ENCODE measurements around the gene BDKRB1. TPM values are rescaled to one million over a fixed set of nuclear protein-coding genes. Genes with fewer than 3 reads are reported as not detected.

BDKRB1 gene
- total RNA-seq, 1 donor from 2014 or later = 0.20 TPM

DNA sequence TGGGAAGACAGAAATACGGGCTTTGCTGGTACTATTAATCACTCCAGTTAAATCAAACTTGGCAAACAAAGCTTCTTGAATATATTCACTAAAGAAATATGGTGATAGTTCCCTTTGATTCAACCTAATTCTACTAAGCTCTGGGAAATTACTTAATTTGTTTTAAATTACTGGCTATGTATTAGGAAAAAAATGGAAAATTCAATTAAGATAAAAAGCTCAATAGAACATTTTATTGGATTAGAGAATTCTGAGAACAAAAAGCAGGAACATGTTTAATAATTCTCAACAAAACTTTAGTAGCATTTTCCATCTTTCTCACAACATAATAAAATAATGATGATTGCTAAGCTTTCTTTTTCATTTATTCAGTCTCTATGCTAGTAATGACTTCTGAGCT lies 30.2 kb downstream of the BDKRB1 start:
- no peak overlapping the region for H2AFZ ChIP-seq (ENCODE audit: low read depth, low read length)
- H4K20me1 ChIP-seq (ENCODE audit: insufficient read depth, low read length) = peaks cover 4% of the 10 kb centered on the region
- no peaks in the 10 kb centered on the region for H3K27me3 ChIP-seq (ENCODE audit: insufficient read depth, low read length)
- H3K9ac ChIP-seq (ENCODE audit: low read length) = no peak overlapping the region
- Mint-ChIP-seq H3K27me3 (ENCODE audit: low read depth, unreplicated experiment) (no peaks in the 10 kb centered on the region), H3K9me3 (ENCODE audit: unreplicated experiment) (no peaks in the 10 kb centered on the region), H3K4me1 (ENCODE audit: low read depth, unreplicated experiment) (no peaks in the 10 kb centered on the region), H3K4me3 (ENCODE audit: unreplicated experiment) (no peak overlapping the region), H3K36me3 (ENCODE audit: low read depth, unreplicated experiment) (peaks cover 16% of the 10 kb centered on the region), H3K27ac (ENCODE audit: unreplicated experiment) (no peak overlapping the region)
- TF ChIP-seq, protein P1, sequence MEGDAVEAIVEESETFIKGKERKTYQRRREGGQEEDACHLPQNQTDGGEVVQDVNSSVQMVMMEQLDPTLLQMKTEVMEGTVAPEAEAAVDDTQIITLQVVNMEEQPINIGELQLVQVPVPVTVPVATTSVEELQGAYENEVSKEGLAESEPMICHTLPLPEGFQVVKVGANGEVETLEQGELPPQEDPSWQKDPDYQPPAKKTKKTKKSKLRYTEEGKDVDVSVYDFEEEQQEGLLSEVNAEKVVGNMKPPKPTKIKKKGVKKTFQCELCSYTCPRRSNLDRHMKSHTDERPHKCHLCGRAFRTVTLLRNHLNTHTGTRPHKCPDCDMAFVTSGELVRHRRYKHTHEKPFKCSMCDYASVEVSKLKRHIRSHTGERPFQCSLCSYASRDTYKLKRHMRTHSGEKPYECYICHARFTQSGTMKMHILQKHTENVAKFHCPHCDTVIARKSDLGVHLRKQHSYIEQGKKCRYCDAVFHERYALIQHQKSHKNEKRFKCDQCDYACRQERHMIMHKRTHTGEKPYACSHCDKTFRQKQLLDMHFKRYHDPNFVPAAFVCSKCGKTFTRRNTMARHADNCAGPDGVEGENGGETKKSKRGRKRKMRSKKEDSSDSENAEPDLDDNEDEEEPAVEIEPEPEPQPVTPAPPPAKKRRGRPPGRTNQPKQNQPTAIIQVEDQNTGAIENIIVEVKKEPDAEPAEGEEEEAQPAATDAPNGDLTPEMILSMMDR (IDR thresholded peaks at IDR 0.05; ENCODE audit: insufficient read depth, low read depth, low read length) = no peak
- TF ChIP-seq EZH2 (IDR thresholded peaks at IDR 0.05; ENCODE audit: insufficient read depth, low read length) = no peak
- FAIRE-seq (no peak), DNase-seq (ENCODE audit: low read depth) (no peak)
- H3K4me1 ChIP-seq (ENCODE audit: insufficient read depth, low read length) = no peaks in the 10 kb centered on the region
- peaks cover 8% of the 10 kb centered on the region for H3K36me3 ChIP-seq (ENCODE audit: insufficient read depth, low read length)
- no peak overlapping the region for H3K4me2 ChIP-seq (ENCODE audit: low read length)
- H3K27ac ChIP-seq (ENCODE audit: low read depth, low read length) = no peak overlapping the region
- no peak overlapping the region for H3K4me3 ChIP-seq (ENCODE audit: insufficient read depth, low read depth, low read length)
- no peaks in the 10 kb centered on the region for H3K79me2 ChIP-seq (ENCODE audit: insufficient read depth, low read length)
- no peaks in the 10 kb centered on the region for H3K9me3 ChIP-seq (ENCODE audit: insufficient read depth, low read depth, low read length)

DNA sequence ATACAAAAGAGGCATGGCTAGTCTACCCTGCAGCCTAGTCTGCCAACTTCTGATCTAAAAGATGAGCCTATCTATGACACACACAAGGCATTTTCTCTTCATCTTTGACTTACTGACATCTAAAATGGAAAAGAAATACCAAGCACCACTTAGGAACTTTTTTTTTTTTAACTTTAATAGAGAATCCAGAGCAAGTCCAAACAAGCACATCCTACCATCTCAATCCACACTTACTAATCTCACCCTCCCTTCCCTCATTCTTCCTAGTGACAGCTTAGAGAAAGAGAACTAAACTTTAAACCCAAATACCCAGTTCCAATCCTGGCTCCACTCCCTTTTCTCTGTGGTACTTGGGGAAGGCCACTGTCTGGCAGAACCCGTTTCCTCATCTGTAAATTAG lies 31.8 kb downstream of the BDKRB1 start:
- H3K9me3 Mint-ChIP-seq (ENCODE audit: unreplicated experiment) = no peaks in the 10 kb centered on the region
- no peaks in the 10 kb centered on the region for H3K4me1 ChIP-seq (ENCODE audit: insufficient read depth, low read length)
- no peak overlapping the region for H3K4me3 ChIP-seq (ENCODE audit: insufficient read depth, low read depth, low read length)
- no peak overlapping the region for H3K27ac ChIP-seq (ENCODE audit: low read depth, low read length)
- H3K27ac Mint-ChIP-seq (ENCODE audit: unreplicated experiment) = no peak overlapping the region
- no peaks in the 10 kb centered on the region for H4K20me1 ChIP-seq (ENCODE audit: insufficient read depth, low read length)
- no peaks in the 10 kb centered on the region for H3K27me3 Mint-ChIP-seq (ENCODE audit: low read depth, unreplicated experiment)
- no peak overlapping the region for H2AFZ ChIP-seq (ENCODE audit: low read depth, low read length)
- no peaks in the 10 kb centered on the region for H3K4me1 Mint-ChIP-seq (ENCODE audit: low read depth, unreplicated experiment)
- H3K9ac ChIP-seq (ENCODE audit: low read length) = no peak overlapping the region
- no peaks in the 10 kb centered on the region for H3K27me3 ChIP-seq (ENCODE audit: insufficient read depth, low read length)
- DNase-seq (ENCODE audit: low read depth) (no peak), FAIRE-seq (no peak)
- no peaks in the 10 kb centered on the region for H3K9me3 ChIP-seq (ENCODE audit: insufficient read depth, low read depth, low read length)
- H3K36me3 ChIP-seq (ENCODE audit: insufficient read depth, low read length) = peaks cover 13% of the 10 kb centered on the region
- H3K4me2 ChIP-seq (ENCODE audit: low read length) = no peak overlapping the region
- TF ChIP-seq, protein P1 (IDR thresholded peaks at IDR 0.05; ENCODE audit: insufficient read depth, low read depth, low read length) = no peak
- TF ChIP-seq EZH2 (IDR thresholded peaks at IDR 0.05; ENCODE audit: insufficient read depth, low read length) = no peak
- H3K36me3 Mint-ChIP-seq (ENCODE audit: low read depth, unreplicated experiment) = peaks cover 15% of the 10 kb centered on the region
- no peaks in the 10 kb centered on the region for H3K79me2 ChIP-seq (ENCODE audit: insufficient read depth, low read length)
- no peak overlapping the region for H3K4me3 Mint-ChIP-seq (ENCODE audit: unreplicated experiment)

DNA sequence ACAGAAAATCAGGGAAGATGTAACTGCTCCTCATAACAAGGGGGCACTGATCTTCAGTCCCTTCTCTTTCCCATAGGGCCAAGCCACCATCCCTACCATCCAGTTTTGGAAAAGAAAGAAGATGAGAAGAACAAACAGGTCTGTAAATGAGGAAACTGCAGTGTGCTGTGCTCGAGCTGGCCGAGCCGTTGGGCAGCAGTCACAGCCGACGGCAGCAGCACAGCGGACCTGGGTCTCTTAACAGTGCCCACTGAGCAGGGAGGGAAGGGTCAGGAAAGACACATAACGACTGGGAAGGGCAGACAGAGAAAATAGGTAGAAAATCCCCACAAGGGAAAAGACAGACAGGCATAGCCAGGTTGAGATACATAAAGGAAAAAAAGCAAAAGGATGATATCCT lies 38.2 kb downstream of the BDKRB1 start:
- Histone ChIP-seq H3K4me3 (ENCODE audit: insufficient read depth, low read depth, low read length) (no peak overlapping the region), H3K27me3 (ENCODE audit: insufficient read depth, low read length) (no peaks in the 10 kb centered on the region), H3K36me3 (ENCODE audit: insufficient read depth, low read length) (peaks cover 13% of the 10 kb centered on the region), H3K4me1 (ENCODE audit: insufficient read depth, low read length) (no peaks in the 10 kb centered on the region), H2AFZ (ENCODE audit: low read depth, low read length) (no peak overlapping the region), H3K27ac (ENCODE audit: low read depth, low read length) (no peak overlapping the region), H3K9me3 (ENCODE audit: insufficient read depth, low read depth, low read length) (no peaks in the 10 kb centered on the region), H3K79me2 (ENCODE audit: insufficient read depth, low read length) (no peaks in the 10 kb centered on the region), H3K4me2 (ENCODE audit: low read length) (no peak overlapping the region), H4K20me1 (ENCODE audit: insufficient read depth, low read length) (no peaks in the 10 kb centered on the region), H3K9ac (ENCODE audit: low read length) (no peak overlapping the region)
- Mint-ChIP-seq H3K4me1 (ENCODE audit: low read depth, unreplicated experiment) (no peaks in the 10 kb centered on the region), H3K9me3 (ENCODE audit: unreplicated experiment) (no peaks in the 10 kb centered on the region), H3K36me3 (ENCODE audit: low read depth, unreplicated experiment) (peaks cover 7% of the 10 kb centered on the region), H3K27me3 (ENCODE audit: low read depth, unreplicated experiment) (no peaks in the 10 kb centered on the region), H3K4me3 (ENCODE audit: unreplicated experiment) (no peak overlapping the region), H3K27ac (ENCODE audit: unreplicated experiment) (no peak overlapping the region)
- DNase-seq (ENCODE audit: low read depth) (no peak), FAIRE-seq (no peak)
- TF ChIP-seq, protein P1 (IDR thresholded peaks at IDR 0.05; ENCODE audit: insufficient read depth, low read depth, low read length) = no peak
- no peak for TF ChIP-seq EZH2 (IDR thresholded peaks at IDR 0.05; ENCODE audit: insufficient read depth, low read length)
